DND-41 (cell line): ENCODE data around the gene MRPL24.

Experiments used
- ATAC-seq: fragments of 200-7000 bp; cut with Tn5 transposase; 3 replicates; pipeline ENCODE4 v1.9.1; 2021; ENCODE audit warnings: low read depth; ENCODE audit not compliant: insufficient read depth
- DNase-seq: peaks from one replicate; pipeline ENCODE4 v3.0.0-alpha.2; 2020
- H2AFZ ChIP-seq: 2 replicates; pipeline ENCODE4 v1.6.0; 2012; ENCODE audit warnings: low read depth, low read length
- H3K27ac ChIP-seq: 2 replicates; pipeline ENCODE4 v1.5.1; 2012; ENCODE audit warnings: low read length, inconsistent platforms
- H3K27me3 ChIP-seq: fragments of 200-600 bp; sonication (generic); 2 replicates; pipeline ENCODE4 v1.6.0; 2012; ENCODE audit warnings: low read length, mild to moderate bottlenecking, inconsistent platforms; ENCODE audit not compliant: insufficient read depth, poor library complexity
- H3K36me3 ChIP-seq: 2 replicates; pipeline ENCODE4 v1.5.1; 2012; ENCODE audit warnings: low read length, inconsistent platforms; ENCODE audit not compliant: insufficient read depth
- H3K4me1 ChIP-seq: 2 replicates; pipeline ENCODE4 v1.5.1; 2012; ENCODE audit warnings: mild to moderate bottlenecking, low read length; ENCODE audit not compliant: insufficient read depth
- H3K4me2 ChIP-seq: 2 replicates; pipeline ENCODE4 v1.6.0; 2012; ENCODE audit warnings: mild to moderate bottlenecking, moderate library complexity, low read length, inconsistent platforms; ENCODE audit not compliant: insufficient read depth
- H3K4me3 ChIP-seq, 2 experiments: fragments of 200-600 bp in 1 of 2; shearing (Covaris generic) in 1 of 2; 2 replicates each; pipeline ENCODE4 v1.5.1; 2012 to 2016; ENCODE audit warnings: inconsistent platforms in 2 of 2, low read length in 2 of 2, mild to moderate bottlenecking in 2 of 2, low read depth in 1 of 2, moderate library complexity in 1 of 2
- H3K79me2 ChIP-seq: 2 replicates; pipeline ENCODE4 v1.6.0; 2012; ENCODE audit warnings: low read length, inconsistent platforms; ENCODE audit not compliant: insufficient read depth
- H3K9ac ChIP-seq: 2 replicates; pipeline ENCODE4 v1.6.0; 2012; ENCODE audit warnings: low read depth, mild to moderate bottlenecking, inconsistent platforms, low read length, moderate library complexity
- H3K9me3 ChIP-seq: 2 replicates; pipeline ENCODE4 v1.5.1; 2012; ENCODE audit warnings: low read length, moderate library complexity, mild to moderate bottlenecking, inconsistent platforms; ENCODE audit not compliant: insufficient read depth, severe bottlenecking
- H4K20me1 ChIP-seq: 2 replicates; pipeline ENCODE4 v1.6.0; 2012; ENCODE audit warnings: low read length; ENCODE audit not compliant: insufficient read depth
- CTCF ChIP-seq: IDR thresholded peaks from 2 replicates; pipeline ENCODE4 v1.5.1; 2012; ENCODE audit warnings: borderline replicate concordance, low read length, moderate library complexity, mild to moderate bottlenecking; ENCODE audit not compliant: poor library complexity, severe bottlenecking; ENCODE audit errors: extremely low read depth
- EZH2 ChIP-seq: IDR thresholded peaks from 3 replicates; pipeline ENCODE4 v1.6.1; 2012; ENCODE audit warnings: borderline replicate concordance, low read depth, mild to moderate bottlenecking, moderate library complexity, low read length, inconsistent platforms; ENCODE audit not compliant: severe bottlenecking

MRPL24 gene

GRCh38 chr1:156777573-156777972 lies 36.7 kb upstream of the MRPL24 start:
- Histone ChIP-seq H2AFZ (no peak overlapping the region), H3K4me3 (no peak overlapping the region), H3K4me1 (peaks cover 12% of the 10 kb centered on the region; the same call in 1 of the 2 replicates), H3K4me2 (no peak overlapping the region), H3K9ac (no peak overlapping the region), H3K27me3 (no peaks in the 10 kb centered on the region), H4K20me1 (peaks cover 52% of the 10 kb centered on the region), H3K27ac (no peak overlapping the region), H3K79me2 (peaks cover 92% of the 10 kb centered on the region), H3K36me3 (peaks cover 45% of the 10 kb centered on the region), H3K9me3 (no peaks in the 10 kb centered on the region)
- ATAC-seq (no peak), DNase-seq (no peak)
- TF ChIP-seq CTCF = no peak
- no peak for TF ChIP-seq EZH2

DNA sequence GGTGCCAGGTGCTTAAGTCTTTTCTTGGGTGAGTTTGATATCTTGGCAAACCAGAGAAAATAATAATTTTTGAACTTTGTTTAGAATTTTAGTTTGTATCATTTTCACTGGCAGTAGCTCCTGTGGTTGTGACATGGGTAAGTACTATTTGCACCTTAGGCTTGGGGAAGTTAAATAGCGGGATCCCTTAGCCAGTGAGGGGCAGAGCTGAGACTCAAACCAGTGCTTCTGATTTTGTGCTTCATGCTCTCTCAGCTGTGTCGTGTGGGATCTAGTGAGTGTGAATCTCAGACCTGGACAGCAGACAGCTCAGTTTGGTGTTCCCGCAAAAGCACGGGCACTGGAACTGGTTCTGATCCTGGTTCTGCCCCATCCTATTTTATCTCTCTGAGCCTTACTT lies 36.1 kb upstream of the MRPL24 start:
- Histone ChIP-seq H2AFZ (no peak overlapping the region), H3K27ac (no peak overlapping the region), H3K36me3 (peaks cover 42% of the 10 kb centered on the region), H3K4me1 (peaks cover 14% of the 10 kb centered on the region; the same call in 1 of the 2 replicates), H4K20me1 (peaks cover 50% of the 10 kb centered on the region), H3K9ac (no peak overlapping the region), H3K27me3 (no peaks in the 10 kb centered on the region), H3K4me3 (no peak overlapping the region), H3K4me2 (no peak overlapping the region), H3K9me3 (no peaks in the 10 kb centered on the region), H3K79me2 (peaks cover 92% of the 10 kb centered on the region)
- ATAC-seq (no peak), DNase-seq (no peak)
- no peak for TF ChIP-seq EZH2
- no peak for TF ChIP-seq CTCF

DNA sequence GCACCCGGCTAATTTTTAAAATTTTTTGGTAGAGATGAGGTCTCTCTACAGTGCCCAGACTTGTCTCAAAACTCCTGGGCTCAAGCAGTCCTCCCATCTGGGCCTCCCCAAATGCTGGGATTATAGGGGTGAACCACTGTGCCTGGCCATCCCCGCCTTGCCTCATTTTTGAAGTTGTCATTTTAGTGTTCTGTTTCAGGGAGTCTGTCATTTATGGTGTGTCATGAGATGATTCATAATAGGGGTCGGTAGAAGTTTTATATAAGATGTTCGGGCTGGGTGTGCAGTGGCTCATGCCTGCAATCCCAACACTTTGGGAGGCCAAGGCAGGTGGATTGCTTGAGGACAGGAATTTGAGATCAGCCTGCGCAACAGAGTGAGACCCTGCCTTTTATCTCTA lies 34.9 kb upstream of the MRPL24 start:
- no peak overlapping the region for H3K9ac ChIP-seq
- H3K4me1 ChIP-seq = peaks cover 24% of the 10 kb centered on the region
- no peak overlapping the region for H3K4me3 ChIP-seq
- H3K27ac ChIP-seq = no peak overlapping the region
- H3K27me3 ChIP-seq = no peaks in the 10 kb centered on the region
- H2AFZ ChIP-seq = no peak overlapping the region
- peaks cover 92% of the 10 kb centered on the region for H3K79me2 ChIP-seq
- no peak overlapping the region for H3K4me2 ChIP-seq
- no peak for ATAC-seq
- no peaks in the 10 kb centered on the region for H3K9me3 ChIP-seq
- no peak for DNase-seq
- TF ChIP-seq EZH2 = no peak
- TF ChIP-seq CTCF = no peak
- H4K20me1 ChIP-seq = peaks cover 52% of the 10 kb centered on the region
- peaks cover 41% of the 10 kb centered on the region for H3K36me3 ChIP-seq

DNA sequence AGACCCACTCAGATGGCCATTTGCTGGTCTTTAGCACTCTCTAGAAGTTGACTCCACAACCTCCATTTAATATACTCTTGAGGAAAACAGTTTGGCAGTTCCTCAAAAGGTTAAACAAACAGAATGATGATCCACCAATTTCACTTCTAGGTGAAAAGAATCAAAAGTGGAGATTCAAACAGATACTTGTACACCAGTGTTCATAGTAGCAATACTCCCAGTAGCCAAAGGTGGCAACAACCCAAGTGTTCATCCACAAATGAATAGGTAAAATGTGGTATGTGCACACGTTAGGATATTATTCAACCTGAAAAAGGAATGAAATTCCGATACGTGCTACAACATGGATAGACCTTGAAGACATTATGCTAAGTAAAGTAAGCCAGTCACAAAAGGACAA lies 32.7 kb upstream of the MRPL24 start:
- no peak overlapping the region for H2AFZ ChIP-seq
- H3K36me3 ChIP-seq = peaks cover 52% of the 10 kb centered on the region
- peak; percentile 50; the same call in 1 of the 3 replicates for ATAC-seq
- peaks cover 94% of the 10 kb centered on the region for H3K79me2 ChIP-seq
- no peak overlapping the region for H3K4me2 ChIP-seq
- no peak overlapping the region for H3K9ac ChIP-seq
- DNase-seq = no peak
- no peak overlapping the region for H3K27ac ChIP-seq
- H3K27me3 ChIP-seq = no peaks in the 10 kb centered on the region
- H4K20me1 ChIP-seq = peaks cover 58% of the 10 kb centered on the region
- no peaks in the 10 kb centered on the region for H3K9me3 ChIP-seq
- peaks cover 44% of the 10 kb centered on the region for H3K4me1 ChIP-seq
- no peak overlapping the region for H3K4me3 ChIP-seq
- TF ChIP-seq EZH2 (no peak), CTCF (peak; percentile 20)
